CD4-positive, alpha-beta T cell treated with Interleukin-15 for 4 hours (primary cell): ENCODE data around the gene GOLGA8B.
"Not testable (repeated sequence)": the region's sequence is repeated elsewhere in the genome, so short reads cannot be mapped to it uniquely, and the experiment has no call there.

Experiments
- DNase-seq: peaks from one replicate; pipeline ENCODE4 v3.0.0-alpha.2; 2020; ENCODE audit warnings: low spot score

The GOLGA8B gene

GRCh38 chr15:34564711-34565110, 18.7 kb downstream of the GOLGA8B start:
- DNase-seq = not testable (repeated sequence)

- not testable (repeated sequence) for DNase-seq
Observed at GRCh38 chr15:34560814-34561213, 22.6 kb downstream of the GOLGA8B start.

DNA sequence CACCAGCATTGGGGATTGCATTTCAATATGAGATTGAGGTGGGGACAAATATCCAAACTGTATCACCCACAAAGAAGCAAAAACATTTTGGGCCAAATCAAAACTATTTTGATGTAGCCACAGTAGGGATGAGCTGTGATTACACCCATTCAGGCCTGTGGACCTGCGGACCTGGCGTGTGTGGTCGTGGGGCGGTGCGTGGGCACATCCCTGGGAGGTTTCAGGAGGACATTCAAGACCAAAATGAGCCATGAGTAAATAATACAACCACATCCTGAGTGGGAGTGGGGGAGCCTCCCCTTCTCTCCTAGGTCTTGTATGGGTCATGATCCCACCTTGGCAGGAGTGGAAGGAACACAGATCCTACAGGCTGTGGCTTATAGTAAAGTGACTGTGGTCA, 23.7 kb downstream of the GOLGA8B start:
- not testable (repeated sequence) for DNase-seq

DNA sequence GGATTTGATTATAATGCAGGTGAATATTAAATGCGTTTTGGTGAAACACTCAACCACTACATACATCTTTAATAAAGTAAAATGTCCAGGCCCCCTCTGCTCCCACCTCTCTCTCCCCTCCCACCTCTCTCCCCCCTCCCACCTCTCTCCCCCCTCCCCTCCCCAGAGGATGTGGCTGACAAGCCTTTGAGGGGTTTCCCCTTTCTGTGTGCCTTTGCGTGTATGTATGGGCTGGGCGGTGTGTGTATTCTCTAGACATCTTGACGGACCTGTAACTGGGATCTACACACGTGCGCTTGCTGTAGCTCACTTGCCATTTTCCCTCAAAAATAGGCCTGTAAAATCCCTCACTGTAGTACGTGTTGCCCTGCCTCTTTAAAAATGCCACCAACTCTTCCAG, 28.3 kb downstream of the GOLGA8B start:
- not testable (repeated sequence) for DNase-seq

- not testable (repeated sequence) for DNase-seq
Observed at GRCh38 chr15:34554716-34555115, 28.7 kb downstream of the GOLGA8B start.

DNA sequence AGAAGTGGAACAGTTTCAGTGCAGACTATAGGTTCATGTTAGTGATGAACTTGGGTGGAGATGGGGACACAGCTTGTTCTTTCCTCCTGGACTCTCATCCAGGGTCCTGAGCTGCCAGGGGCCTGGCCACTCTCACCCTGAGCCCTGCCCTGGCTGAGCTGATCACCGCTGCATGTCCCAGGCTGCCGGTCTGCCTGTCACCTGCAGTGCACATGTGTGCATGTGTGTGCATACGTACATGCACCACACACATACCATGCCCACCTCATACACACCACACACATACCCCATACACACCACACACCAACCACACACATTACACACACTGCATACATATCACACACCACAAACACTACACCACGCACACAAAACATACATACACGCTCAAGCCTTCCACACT, 29.3 kb downstream of the GOLGA8B start:
- DNase-seq = not testable (repeated sequence)

- not testable (repeated sequence) for DNase-seq
Observed at GRCh38 chr15:34550129-34550528, 33.3 kb downstream of the GOLGA8B start.

- not testable (repeated sequence) for DNase-seq
Observed at GRCh38 chr15:34549381-34549809, 34.1 kb downstream of the GOLGA8B start.

GRCh38 chr15:34543860-34544649, 39.4 kb downstream of the GOLGA8B start:
- DNase-seq = not testable (repeated sequence)

DNA sequence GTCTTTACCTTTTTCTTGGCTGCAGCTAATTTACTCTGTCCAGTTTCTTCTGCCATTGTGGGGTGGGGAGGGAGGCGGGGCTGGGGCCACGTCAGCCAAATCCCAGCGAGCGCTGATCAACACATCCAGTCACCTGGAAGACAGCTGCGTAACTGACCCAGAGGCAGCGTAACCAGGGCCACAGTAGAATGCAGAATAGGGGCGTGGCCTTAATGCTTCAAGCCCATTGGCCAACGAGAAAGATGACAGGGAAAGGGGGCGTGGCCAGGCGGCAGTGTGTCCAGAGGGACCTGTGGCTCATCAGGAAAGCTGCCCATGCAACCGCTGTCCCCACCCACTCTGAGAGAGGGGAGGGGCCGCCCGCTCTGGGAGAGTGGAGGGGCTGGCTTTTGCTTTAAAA, 47.6 kb downstream of the GOLGA8B start:
- not testable (repeated sequence) for DNase-seq
